Endometrium (tissue), 2 donors: Measurements from ENCODE around the gene EPHA7.

Source experiments
- FAIRE-seq: peaks from 2 replicates; lab custom pipeline; 2012; peaks lifted over from hg19 to GRCh38; lab: Jason Lieb, UNC
- donor health status: control.
- donor health status: control.

The EPHA7 gene

DNA sequence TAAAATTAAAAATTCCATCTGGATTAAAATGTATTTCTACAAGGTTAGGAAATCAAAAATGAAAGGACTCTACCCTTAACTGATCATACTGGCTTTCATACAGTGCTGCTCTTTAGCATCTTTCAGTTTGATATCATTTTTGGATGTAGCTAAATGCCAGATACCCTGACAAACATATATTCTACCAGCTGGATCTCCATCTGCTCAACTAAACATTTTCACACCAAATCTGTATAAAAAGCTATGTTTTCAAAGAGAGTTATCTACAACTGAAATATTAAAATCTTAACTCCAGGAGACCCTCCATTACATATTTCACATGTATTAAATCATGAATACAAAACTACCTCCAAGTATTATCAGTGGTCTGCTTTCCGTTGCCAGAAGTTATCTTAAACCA lies 95.7 kb downstream of the EPHA7 start:
- FAIRE-seq = no peak

DNA sequence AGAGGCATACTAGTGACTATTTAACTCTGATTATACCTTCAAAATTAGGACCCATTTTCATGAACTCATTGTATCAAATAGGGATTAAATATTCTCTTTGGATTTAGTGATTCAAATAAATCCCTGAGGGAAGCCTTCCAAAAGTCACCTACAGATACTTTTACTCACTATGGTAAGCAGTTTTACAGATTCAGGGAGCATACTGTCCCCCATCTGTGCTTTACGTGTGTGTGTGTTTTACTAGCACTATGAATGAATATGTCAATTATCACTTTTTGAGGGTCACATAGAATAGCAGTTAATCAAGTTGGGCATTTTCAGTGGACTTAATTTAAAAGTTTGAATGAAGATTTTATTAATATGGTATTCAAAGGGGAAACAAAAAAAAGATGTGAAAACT lies 96.7 kb downstream of the EPHA7 start:
- no peak for FAIRE-seq

DNA sequence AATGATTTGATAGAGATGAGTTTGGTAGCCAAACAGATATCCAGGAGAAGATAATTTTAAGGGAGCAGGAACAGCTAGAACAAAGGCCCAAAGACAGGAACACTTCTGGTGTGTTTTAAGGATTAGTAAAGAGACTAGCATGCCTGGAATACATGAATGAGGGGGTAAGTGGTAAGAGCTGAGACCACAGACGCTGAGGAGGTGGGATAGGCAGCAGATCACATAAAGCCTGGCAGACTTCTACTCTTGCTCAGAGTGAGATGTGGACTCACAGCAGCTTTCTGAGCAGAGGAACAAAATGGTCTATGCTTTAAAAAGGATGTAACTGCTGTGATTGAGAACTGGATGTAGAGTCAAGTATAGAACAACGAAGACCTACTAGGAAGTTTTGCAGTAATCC lies 100.1 kb downstream of the EPHA7 start:
- FAIRE-seq = no peak

DNA sequence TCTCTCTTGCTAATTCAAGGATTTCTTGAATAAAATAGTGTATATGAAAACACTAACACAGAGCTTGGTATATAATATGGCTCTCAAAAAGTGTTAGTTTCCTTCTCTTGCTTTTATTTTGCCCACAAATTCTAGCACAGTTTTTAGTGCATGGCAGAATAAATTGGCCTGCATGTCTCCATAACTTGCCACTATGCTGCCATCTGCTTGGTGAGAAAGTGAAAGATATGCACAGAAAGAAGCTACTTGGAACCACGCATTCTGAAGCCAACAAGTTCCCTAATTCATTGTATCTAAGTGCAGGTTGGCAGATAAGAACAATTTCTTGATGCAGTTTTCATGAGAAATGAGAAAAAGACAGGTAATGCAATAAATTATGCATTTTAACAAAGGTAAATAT lies 101.2 kb downstream of the EPHA7 start:
- no peak for FAIRE-seq

DNA sequence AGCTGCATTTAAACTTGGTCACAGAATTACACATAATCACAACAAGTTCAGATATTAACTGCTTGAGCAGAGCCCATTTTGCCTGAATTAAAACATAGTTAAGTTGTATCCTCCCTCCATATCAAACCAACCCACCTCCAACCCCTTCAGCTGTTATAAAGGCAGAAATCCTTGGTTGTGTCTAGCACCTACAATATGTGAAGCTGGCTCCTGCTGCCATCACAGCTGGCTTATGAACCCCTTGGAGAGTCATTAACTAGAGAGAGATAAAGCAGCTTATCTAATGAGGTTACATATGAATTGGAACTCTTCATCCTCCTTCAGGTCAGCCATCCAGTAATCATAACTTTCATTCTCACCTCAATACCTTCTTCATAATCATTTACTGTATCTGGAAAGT lies 101.8 kb downstream of the EPHA7 start:
- FAIRE-seq = no peak

DNA sequence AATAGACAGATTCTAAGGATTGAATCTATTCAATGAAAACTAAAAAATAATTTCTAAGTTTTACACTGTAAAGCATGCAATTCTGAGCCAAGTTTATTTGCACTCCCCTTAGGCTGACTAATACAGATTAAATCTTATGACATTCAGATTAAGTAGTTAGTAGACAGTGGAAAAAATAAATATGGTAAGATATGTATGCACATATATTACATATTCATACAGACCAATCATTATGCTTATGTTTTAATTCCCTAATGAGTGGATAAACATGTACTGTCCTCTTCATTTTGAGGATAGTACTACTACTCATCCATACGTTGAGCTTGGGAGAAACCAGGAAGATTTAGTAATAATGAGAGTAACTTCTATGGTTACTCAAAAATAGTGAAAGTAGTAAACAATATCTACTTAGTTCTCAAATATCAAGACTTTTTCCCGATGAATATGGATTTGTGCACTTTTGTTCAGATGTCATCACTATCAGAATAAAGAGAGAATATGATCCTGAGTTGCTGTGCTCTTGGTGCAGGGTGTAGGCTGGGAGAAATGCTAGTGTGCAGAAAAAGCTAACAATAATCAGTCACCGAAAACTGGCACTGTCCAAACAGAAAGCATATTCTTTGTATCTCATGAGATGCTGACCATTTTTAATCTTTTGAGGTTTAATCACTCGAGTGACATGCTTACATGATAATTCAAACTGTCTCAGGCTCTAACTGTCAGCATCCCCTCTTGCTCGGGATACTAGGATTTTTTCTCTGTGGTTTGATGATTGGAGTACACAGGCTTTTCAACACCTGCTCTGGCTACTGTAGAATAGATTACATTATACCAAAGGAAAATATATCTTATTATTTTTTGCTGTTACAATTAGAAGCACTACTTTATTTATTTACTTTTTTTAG lies 111.6 kb downstream of the EPHA7 start:
- FAIRE-seq = no peak

DNA sequence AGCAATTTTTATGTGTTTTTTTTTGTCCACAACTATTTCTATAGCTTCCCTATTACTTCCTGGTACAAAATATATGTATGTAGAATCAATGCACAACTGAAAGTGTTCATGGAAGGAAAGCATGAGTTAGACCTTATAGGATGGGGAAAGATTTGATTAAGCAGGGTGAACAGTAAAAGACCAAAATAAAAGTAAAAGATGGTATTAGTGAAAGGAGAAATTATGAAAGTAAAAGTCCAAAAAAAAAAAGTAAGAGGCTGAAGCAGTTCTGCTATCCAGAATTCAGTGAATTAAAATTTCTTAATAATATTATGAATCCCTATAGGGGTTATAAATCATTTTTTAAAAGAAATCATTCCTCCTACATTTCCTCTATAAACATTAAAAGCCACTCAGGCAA lies 114.3 kb downstream of the EPHA7 start:
- no peak for FAIRE-seq

DNA sequence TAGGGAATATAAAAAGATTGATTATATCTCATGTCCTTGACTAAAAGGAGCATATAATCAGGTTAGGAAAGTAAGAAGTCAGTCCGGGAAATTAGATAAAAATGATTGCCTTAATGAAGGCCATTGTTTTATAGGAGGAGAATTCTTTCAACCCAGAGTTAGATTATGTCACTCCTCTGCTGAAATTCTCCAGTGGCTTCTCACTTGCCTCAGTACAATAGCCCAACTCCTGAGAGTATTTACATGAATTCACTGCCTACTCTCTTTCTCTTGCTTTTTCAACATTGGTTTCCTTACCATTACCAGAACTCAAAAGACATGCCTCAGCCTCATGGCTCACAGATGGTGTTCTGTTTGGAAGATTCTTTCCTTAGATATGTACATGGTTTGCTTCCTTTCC lies 114.9 kb downstream of the EPHA7 start:
- FAIRE-seq = no peak

DNA sequence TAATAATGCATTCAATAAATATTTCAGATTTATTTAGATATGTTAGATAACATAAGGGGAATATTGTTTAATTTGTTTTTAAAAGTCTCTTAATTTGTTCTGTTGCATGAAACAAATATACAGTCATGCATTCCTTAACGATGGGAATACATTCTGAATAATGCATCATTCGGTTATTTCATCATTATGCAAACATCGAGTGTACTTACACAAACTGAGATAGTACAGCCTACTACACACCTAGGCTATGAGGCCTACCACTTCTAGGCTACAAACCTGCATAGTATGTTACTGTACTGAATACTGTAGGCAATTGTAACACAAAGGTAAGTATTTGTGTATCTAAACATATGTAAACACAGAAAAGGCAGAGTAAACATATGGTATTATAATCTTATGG lies 118.7 kb downstream of the EPHA7 start:
- FAIRE-seq = no peak

DNA sequence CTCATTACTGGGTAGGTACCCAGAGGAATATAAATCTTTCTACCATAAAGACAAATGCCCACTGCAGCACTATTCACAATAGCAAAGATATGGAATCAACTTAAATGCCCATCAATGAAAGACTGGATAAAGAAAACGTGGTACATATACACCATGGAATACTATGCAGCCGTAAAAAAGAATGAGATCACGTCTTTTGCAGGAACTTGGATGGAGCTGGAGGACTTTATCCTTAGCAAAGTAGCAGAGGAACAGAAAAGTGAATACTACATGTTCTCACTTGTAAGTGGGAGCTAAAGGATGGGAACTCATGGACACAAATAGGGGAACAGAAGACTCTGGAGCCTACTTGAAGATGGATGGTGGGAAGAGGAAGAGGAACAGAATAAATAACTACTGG lies 119.7 kb downstream of the EPHA7 start:
- no peak for FAIRE-seq

DNA sequence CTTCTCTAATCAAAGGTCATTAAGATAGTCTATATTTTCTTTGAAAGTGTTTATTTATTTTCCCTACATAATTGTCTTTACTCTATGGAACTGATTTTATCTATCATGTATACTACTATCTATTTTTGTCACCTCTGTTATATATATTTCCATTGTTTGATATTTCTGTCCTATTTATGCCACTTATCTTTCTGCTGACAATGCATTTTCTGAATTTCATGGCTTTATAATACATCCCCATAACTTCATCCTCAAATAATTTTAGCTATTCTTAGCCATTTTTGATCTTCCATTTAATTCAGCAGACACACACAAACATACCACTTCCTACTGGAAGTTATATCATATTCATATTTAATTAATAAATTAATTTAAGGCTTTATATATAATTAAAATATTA lies 123.7 kb downstream of the EPHA7 start:
- FAIRE-seq = no peak

DNA sequence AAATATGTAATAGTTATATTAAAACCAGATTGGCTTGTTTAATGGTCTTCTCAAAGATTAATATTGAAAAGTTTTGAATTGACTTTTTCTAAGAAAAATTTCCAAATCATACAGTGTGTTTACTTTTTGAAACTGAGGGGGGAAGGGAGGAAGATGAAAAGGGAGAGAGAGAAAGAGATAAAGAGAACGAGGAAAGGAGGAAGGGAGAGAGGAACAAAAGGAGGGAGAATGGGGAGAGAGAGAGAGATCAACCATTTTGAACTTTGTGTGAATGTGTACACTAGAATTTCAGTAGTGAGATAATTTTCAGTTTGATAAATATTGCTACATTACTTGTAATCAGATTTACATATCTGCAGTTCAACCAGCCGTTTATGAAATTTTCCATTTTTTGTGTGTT lies 124.5 kb downstream of the EPHA7 start:
- no peak for FAIRE-seq

DNA sequence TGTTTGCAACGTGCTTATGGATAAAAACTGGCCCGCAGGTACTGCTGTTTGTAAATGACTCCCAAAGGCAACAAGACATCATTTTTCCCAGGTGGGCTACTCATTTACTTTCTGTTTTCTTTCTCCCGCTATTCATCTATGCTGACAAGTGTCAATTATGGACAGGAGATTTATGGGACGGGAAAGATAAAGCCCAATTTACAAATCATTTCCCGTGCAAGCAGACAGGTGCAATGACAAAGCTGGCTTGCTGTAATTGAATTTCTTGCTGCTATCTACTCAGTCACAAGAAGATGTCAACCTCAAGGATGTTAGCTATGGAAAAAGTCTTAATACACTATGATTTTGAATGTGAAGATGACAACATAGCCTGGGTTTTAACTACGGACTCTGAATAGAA lies 125.5 kb downstream of the EPHA7 start:
- FAIRE-seq = no peak

DNA sequence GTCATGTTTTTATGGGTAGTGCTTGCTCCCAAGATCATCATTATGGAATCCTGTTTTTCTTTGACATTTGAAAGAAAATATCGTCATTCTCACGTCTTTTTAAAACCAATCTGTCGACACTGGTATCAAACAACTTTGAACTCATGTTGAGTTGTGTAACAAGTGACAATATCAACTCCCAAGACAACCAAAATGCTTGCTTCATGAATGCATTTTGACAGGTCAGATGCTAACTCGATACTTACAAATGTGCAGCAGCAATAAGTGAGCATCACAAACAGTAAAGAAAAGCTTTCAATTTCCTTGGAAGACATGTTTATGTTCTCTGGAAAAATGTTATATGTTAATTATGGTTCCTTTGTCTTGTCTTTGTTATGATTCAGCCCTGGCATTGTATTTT lies 125.9 kb downstream of the EPHA7 start:
- FAIRE-seq = no peak

DNA sequence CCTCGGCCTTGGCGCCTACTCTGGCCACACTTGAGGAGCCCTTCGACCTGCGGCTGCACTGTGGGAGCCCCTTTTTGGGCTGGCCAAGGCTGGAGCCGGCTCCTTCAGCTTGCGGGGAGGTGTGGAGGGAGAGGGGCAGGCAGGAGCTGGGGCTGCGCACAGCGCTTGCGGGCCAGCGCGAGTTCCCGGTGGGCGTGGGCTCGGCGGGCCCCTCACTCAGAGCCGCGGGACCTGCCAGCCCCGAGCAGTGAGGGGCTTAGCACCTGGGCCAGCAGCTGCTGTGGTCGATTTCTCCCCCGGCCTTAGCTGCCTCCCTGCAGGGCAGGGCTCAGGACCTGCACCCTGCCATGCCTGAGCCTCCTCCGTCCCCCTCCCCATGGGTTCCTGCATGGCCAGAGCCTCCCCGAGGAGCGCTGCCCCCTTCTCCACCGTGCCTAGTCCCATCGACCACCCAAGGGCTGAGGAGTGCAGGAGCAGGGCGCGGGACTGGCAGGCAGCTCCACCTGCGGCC lies 136.8 kb downstream of the EPHA7 start:
- no peak for FAIRE-seq

DNA sequence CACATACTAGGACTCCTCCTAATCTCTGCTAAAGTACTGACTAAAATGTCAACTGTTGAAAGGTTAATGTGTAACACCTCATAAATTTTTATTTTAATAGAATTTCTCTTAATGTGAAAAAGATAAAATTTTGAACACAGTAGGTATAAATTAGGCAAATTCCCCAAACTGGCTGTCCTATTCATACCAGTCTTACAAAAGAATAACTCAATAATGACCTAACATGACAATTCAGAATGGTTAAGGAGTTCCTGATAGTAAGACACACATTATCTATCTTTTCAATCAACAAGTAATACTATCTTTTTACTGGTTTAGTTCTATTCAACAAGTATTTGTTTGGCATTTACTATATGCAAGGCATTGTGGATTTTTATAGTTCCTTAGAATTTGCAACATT lies 141.1 kb downstream of the EPHA7 start:
- no peak for FAIRE-seq

DNA sequence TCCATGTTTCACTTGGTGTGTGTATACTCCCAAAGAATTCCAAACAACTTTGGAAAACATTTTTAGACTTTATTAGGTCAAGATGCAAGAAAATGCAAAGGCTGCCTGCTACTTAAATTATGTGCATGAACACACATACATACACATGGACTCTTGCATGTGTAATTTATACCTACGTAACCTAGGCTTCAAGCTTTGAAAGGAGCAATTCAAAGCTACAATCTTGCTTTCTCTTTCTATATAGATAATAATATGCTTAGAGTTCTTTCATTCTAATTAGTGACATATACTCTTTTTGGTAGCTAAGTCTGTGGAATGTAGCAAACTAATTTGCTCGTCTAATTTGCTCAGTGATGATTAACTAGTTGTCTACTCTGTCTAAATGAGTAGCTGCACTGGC lies 146.5 kb downstream of the EPHA7 start:
- no peak for FAIRE-seq

DNA sequence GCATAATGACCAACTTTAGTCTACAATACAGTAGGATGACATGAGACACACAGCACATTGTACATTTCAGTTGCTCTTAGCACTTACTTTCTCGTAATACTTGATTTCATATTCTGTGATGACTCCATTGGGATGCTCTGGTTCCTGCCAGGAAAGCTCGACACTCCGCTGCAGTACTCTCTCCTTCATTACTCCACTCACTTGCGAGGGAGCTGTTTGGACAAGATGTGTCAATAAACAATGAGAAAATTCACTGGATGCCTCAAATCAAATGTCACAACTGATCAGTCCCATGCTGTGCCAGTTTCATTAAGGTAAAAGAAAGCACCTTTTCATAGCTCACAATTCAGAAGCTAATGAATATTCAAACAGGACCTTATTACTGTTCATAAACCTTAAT lies 147.1 kb downstream of the EPHA7 start:
- FAIRE-seq = no peak

DNA sequence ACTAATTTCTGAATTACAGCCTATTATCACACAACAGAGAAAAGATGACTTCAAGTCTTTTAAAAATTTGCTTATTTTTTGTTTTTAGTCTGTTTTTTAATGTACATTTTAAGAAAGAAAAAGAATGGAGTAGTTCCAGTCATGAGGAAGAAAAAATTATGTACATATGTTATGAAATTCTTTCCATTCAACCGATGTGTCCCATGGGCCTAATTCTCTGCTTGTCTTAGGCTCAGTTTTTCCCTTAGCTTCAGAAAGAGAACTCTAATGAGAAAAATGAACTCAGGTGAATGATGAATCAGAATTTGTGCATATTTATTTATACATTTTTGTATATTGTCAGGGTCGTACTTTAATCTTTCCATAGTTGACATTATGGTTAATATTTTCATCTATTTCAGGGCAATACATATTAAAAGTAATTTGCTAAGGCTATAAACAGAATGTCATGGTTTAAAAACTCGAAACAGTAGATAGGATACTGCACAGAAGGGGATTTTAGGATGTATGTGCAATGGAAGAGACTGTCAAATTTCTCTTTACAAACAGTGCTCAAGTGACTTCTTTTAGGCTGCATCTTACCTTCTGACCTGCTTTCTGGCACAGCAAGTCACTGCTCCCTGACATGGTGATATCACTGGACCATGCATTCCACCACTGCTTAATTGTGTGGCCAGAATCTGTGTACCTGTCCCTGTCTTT lies 153.1 kb downstream of the EPHA7 start:
- FAIRE-seq = no peak

DNA sequence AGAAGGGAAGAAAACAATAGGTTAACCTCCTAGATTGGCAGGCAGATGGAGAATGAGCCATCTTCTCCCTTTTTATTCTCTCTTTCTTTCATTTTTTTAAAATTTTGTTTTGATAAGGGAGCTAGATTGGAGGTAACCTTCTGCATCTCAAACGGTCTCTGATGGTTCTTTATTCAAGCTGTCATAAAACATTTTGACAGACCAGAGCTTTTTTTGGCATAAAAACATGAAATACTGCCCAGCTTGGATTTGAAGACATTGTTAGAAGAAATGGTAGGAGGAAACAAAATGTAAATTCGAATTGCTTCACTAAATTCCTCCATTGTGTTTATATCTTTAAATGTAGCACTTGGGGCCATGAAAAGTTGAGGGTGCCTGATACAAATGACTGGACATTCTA lies 158.5 kb downstream of the EPHA7 start:
- FAIRE-seq = no peak

DNA sequence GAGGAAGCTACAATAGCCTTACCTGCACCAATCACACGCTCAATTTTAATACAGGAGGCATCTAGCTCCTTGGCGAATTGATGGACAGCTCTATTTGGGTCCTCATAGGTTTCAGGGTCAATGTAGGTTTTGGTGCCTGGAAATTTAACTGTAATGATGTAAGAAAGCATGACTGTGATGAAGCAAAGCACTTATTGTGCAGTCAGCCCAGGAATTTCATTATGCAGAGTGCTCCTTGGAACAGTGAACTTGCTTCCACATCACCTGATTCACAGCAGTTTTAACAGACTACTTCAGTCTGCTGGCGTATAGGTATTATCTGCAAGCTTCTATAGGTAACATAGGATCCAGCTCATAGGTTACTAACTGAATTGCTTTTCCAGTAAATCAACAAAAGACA lies 160.0 kb downstream of the EPHA7 start:
- FAIRE-seq = no peak

DNA sequence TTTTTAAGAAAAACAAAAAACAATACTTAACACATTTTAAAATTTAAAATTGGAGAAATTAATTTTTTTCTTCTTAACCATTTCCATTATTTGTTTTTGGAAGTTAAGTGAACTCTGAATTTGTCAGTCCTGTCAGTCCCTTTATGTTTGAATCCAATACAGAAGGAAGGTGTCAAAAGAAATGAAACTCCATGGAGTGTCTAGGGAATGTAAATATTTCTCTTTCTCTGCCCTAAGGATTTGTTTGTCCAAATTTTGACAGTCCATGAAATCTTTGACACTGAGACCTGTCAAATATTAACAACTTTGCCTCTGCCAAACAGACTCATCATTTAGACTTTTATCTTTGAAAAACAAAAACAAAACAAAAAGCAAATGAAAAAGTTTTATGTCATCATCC lies 166.4 kb downstream of the EPHA7 start:
- no peak for FAIRE-seq

DNA sequence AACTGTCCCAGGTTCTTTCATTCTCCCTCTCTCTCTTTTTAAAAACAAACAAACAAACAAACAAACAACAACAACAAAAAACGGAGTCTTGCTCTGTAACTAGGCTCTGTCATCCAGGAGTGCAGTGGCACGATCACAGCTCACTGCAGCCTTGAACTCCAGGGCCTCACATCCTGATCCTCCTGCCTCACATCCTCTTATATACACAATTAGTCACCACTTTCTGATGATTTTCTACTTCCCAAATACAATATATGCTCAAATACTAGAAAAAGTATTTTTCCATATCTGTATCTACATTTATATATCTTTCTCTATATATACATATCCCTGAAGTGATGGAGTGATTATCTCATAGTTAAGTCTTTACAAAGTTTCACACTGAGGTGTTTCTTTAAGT lies 170.7 kb downstream of the EPHA7 start:
- no peak for FAIRE-seq
